ENCODE results near the gene ZNF581. TPM values are rescaled to one million over a fixed set of nuclear protein-coding genes. Genes with fewer than 3 reads are reported as not detected.

The ZNF581 gene
- total RNA-seq, 1 experiment from 2014 or later, result 37.1 TPM

GRCh38 chr19:55640577-55641425 is 2.6 kb upstream of the ZNF581 start, which contains the start of gene ZNF580:
Gene ZNF580, plus strand, starts transcription at chr19:55641002. Its CDS starts 1,507 bp downstream, at chr19:55642509.
- CTCF ChIA-PET, result interaction anchor here (0.6 to 1.0 kb wide), 2 partner anchors 17 to 500 kb away, joined by 3 read pairs; partner anchors contain the start of gene ZNF784
- no peaks in the 10 kb centered on the region for H3K9me3 ChIP-seq (ENCODE audit: low read depth, low read length, poor library complexity, severe bottlenecking)
- peak; percentile 87 for DNase-seq (ENCODE audit: low spot score)
- peak within 1 kb of the TSS; percentile 81 for H3K4me3 ChIP-seq (ENCODE audit: low read depth, low read length, poor library complexity, severe bottlenecking)
- H3K36me3 ChIP-seq (ENCODE audit: insufficient read depth, low read length, poor library complexity, severe bottlenecking), result peaks cover 13% of the 10 kb centered on the region
- peaks cover 24% of the 10 kb centered on the region for H3K4me1 ChIP-seq (ENCODE audit: insufficient read depth, low read length, poor library complexity, severe bottlenecking)
- intact Hi-C loops (cut with micrococcal nuclease; ENCODE audit: unreplicated experiment), result no loop called here
- no peaks in the 10 kb centered on the region for H3K27me3 ChIP-seq (replicated peaks; ENCODE audit: insufficient read depth, low read depth, low read length, poor library complexity)
- H3K27ac ChIP-seq (ENCODE audit: low read depth, low read length, poor library complexity, severe bottlenecking), result peak within 1 kb of the TSS; percentile 90
- POLR2A ChIA-PET (ENCODE audit: low non-redundant PET), result no interaction called here
- no TSS peak for BruUV-seq (replicated peaks)
- no peak for TF ChIP-seq EZH2 (IDR thresholded peaks at IDR 0.05; ENCODE audit: borderline replicate concordance, low read depth, low read length, poor library complexity, severe bottlenecking)
- TF ChIP-seq, protein P1, sequence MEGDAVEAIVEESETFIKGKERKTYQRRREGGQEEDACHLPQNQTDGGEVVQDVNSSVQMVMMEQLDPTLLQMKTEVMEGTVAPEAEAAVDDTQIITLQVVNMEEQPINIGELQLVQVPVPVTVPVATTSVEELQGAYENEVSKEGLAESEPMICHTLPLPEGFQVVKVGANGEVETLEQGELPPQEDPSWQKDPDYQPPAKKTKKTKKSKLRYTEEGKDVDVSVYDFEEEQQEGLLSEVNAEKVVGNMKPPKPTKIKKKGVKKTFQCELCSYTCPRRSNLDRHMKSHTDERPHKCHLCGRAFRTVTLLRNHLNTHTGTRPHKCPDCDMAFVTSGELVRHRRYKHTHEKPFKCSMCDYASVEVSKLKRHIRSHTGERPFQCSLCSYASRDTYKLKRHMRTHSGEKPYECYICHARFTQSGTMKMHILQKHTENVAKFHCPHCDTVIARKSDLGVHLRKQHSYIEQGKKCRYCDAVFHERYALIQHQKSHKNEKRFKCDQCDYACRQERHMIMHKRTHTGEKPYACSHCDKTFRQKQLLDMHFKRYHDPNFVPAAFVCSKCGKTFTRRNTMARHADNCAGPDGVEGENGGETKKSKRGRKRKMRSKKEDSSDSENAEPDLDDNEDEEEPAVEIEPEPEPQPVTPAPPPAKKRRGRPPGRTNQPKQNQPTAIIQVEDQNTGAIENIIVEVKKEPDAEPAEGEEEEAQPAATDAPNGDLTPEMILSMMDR (conservative IDR thresholded peaks at IDR 0.05; ENCODE audit: low read depth, low read length), result no peak

DNA sequence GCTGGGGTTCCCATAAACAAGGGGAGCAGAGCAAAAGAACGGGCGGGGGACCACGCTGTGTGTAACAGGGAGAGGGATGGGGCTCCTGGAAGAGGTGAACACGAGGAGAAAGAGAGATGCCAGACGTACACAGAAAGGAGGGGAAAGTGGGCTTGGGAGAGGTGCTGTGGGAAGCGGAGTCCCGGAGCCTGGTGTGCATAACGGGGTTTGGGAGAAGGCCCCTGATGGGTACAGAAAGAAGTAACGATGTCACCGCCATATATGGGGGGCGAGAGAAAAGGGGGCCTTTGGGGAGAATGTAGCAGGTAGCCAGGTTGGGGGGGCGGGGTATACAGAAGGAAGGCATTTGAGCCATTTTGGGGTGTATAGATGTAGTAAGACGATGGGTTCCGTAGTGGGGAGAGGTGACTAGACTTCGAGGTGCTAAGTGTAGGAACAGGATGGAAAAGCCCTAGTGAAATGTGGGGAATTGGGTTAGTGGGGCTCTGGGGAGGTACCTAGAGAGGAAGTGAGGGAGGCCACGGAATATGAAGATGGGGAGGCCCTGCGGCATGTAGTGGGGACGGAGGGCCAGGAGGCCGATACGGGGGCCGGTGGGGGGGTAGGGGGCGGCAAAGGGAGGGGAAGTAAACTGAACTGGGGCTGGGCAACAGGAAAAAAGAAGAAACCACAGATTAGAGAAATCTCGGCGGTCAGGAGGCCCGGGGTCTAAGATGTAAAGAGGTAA is 1.9 kb upstream of the ZNF581 start:
- Histone ChIP-seq H3K36me3 (ENCODE audit: insufficient read depth, low read length, poor library complexity, severe bottlenecking) (peaks cover 13% of the 10 kb centered on the region), H3K27ac (ENCODE audit: low read depth, low read length, poor library complexity, severe bottlenecking) (peak overlapping the region; percentile 90), H3K9me3 (ENCODE audit: low read depth, low read length, poor library complexity, severe bottlenecking) (no peaks in the 10 kb centered on the region), H3K4me1 (ENCODE audit: insufficient read depth, low read length, poor library complexity, severe bottlenecking) (peaks cover 21% of the 10 kb centered on the region), H3K27me3 (replicated peaks; ENCODE audit: insufficient read depth, low read depth, low read length, poor library complexity) (no peaks in the 10 kb centered on the region), H3K4me3 (ENCODE audit: low read depth, low read length, poor library complexity, severe bottlenecking) (peak overlapping the region; percentile 81)
- CTCF ChIA-PET, result interaction anchor here (0.6 kb wide), 1 partner anchor 499 kb away, joined by 3 read pairs; no protein-coding TSS in a partner anchor
- POLR2A ChIA-PET (ENCODE audit: low non-redundant PET), result no interaction called here
- intact Hi-C loops (cut with micrococcal nuclease; ENCODE audit: unreplicated experiment), result no loop called here
- TF ChIP-seq, protein P1 (conservative IDR thresholded peaks at IDR 0.05; ENCODE audit: low read depth, low read length), result no peak
- no peak for TF ChIP-seq EZH2 (IDR thresholded peaks at IDR 0.05; ENCODE audit: borderline replicate concordance, low read depth, low read length, poor library complexity, severe bottlenecking)
- peak; percentile 55 for DNase-seq (ENCODE audit: low spot score)
- no TSS peak for BruUV-seq (replicated peaks)

DNA sequence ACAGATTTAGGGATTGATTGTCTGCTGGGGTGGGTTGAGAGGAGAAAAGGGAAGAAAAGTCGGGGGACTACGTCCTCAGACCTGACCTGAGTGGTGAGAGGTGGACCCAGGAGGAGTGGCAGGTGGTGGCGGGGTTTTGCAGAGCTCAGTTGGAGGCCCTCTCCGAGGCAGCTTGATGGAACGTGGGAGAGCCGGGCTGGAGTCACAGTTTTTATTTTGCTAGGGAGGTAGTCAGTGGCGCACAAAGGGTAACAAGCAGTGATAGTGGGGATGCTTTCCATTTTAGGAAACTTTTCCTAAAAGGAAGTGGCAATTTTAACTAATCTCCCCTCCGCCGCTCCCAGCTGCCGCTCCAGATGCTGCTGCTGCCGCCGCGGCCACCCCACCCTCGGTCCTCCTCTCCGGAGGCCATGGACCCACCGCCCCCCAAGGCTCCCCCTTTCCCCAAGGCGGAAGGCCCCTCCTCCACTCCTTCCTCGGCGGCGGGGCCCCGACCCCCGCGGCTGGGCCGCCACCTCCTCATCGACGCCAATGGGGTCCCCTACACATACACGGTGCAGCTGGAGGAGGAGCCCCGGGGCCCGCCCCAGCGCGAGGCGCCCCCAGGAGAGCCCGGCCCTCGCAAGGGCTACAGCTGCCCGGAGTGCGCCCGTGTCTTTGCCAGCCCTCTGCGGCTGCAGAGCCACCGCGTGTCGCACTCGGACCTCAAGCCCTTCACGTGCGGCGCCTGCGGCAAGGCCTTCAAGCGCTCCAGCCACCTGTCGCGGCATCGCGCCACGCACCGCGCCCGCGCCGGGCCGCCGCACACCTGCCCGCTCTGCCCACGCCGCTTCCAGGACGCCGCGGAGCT is 1.1 kb upstream of the ZNF581 start:
- intact Hi-C loops (cut with micrococcal nuclease; ENCODE audit: unreplicated experiment), result no loop called here
- H3K27ac ChIP-seq (ENCODE audit: low read depth, low read length, poor library complexity, severe bottlenecking), result peak overlapping the region; percentile 90

More for the DNA sequence above, 1.1 kb upstream of the ZNF581 start:
- no TSS peak for BruUV-seq (replicated peaks)
- TF ChIP-seq, protein P1 (conservative IDR thresholded peaks at IDR 0.05; ENCODE audit: low read depth, low read length), result no peak
- TF ChIP-seq EZH2 (IDR thresholded peaks at IDR 0.05; ENCODE audit: borderline replicate concordance, low read depth, low read length, poor library complexity, severe bottlenecking), result no peak
- peak; percentile 42 for DNase-seq (ENCODE audit: low spot score)
- Histone ChIP-seq H3K4me3 (ENCODE audit: low read depth, low read length, poor library complexity, severe bottlenecking) (peak overlapping the region; percentile 81), H3K36me3 (ENCODE audit: insufficient read depth, low read length, poor library complexity, severe bottlenecking) (peaks cover 13% of the 10 kb centered on the region), H3K27me3 (replicated peaks; ENCODE audit: insufficient read depth, low read depth, low read length, poor library complexity) (no peaks in the 10 kb centered on the region), H3K4me1 (ENCODE audit: insufficient read depth, low read length, poor library complexity, severe bottlenecking) (peaks cover 27% of the 10 kb centered on the region), H3K9me3 (ENCODE audit: low read depth, low read length, poor library complexity, severe bottlenecking) (no peaks in the 10 kb centered on the region)
- CTCF ChIA-PET, result interaction anchor here (1.3 kb wide), 1 partner anchor 12 kb away, joined by 3 read pairs; no protein-coding TSS in a partner anchor
- POLR2A ChIA-PET (ENCODE audit: low non-redundant PET), result no interaction called here
